Measurements from ENCODE around the gene PROX2. TPM values are rescaled to one million over a fixed set of nuclear protein-coding genes. Genes with fewer than 3 reads are reported as not detected.

The PROX2 gene
- total RNA-seq, 1 donor from 2014 or later, result 0.06 TPM

GRCh38 chr14:74843653-74844052 lies 32.3 kb downstream of the PROX2 start:
- DNase-seq (ENCODE audit: low spot score), result peak; percentile 34

GRCh38 chr14:74841230-74842207 lies 34.4 kb downstream of the PROX2 start:
- no peak for DNase-seq (ENCODE audit: low spot score)

DNA sequence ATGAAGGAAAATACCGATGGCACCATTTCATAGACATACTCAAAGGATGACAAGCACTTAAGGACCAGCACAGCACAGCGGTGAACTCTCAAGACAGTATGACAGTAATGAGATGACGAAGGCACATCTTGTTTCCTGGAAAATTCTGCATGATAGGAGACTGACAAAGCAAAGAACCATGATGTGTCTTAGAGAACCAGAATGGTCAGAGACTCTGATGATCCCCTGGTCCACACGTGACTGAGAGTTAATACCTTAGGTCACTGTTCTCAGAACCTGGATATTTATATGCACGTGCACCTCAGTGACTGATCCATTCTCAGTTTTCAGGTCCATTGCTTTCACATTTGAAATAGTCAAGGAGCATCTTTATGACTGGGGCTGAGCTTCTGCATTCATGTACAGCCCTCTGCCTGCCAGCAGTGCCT lies 35.3 kb downstream of the PROX2 start:
- no peak for DNase-seq (ENCODE audit: low spot score)

DNA sequence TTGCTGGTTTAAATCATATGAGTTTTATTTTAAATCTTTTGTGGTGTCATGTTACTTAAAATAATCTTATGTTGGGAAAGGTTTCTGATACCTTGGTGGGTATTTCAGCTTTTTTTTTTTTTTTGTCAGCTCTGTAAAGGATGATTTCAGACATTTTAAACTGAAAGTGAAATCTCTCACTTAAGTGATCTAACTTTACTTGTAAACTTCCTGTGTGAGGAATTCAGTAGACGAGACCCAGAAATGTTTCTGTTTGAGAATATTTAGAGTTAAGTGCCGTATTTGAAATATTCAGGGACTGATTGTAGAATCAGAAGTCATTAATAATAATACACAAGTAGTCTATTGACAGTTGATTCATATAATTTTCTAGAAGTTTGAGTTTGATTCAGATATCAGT lies 37.8 kb downstream of the PROX2 start:
- DNase-seq (ENCODE audit: low spot score), result no peak

DNA sequence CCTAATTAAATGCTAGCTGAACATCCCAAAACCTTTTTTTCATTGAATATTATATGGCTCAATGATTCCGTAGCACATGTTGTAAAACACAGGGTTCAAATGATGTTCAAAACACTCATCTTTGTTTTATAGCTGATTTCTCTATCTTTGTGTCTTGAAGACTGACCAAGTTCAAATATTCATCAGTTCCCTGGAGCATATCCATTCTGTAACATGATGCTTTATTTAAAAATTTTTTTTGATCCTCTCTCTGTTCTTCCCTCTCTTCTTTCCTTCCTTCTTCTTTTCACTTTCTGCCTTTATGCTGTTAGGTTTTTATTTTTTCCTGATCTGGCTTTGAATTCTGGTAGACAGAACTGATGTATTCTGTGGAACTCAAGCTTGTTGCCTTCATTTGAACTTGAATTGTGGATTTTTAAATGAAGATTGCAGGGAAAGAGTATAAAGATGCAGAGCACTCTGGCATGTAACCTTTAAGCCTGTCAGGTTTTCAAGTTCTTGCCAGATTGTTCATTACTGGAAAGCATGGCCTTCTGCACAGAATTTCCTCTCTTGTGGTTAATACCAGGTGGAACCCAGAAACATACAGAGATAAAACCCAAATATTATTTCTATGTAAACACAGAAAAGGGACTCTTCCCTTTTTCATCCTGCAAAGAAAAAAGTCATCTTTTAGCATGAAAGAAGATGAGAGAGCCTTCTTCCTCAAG lies 39.5 kb downstream of the PROX2 start:
- DNase-seq (ENCODE audit: low spot score), result no peak

DNA sequence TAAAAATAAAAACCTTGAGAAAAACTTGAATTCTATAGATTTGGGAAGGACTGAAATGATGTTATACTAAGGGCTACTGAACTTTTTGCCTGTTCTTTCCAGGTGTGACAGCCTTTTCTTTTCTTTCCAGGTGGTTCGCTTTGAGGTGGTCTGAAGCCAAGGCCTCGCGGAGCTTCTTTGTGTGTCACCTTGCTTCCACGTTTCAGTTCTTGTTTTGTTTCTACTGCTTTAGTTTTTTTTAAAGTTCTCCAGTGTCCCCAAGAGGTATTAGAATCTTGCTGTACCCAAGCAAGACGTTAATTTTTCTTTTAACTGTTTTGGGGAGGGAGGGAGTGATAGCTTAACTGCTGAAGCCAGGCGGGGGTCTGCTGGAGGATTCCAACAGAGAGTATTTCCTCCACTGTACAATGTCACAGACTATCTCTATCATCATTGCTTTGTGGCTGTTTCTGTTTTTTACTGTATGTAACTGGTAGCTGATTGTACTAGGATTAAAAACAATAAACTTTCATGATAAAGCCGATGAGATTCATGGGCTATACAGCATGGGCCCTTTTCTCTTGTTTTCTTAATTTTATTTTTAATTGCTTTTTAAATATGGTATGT lies 40.2 kb downstream of the PROX2 start:
- no peak for DNase-seq (ENCODE audit: low spot score)

DNA sequence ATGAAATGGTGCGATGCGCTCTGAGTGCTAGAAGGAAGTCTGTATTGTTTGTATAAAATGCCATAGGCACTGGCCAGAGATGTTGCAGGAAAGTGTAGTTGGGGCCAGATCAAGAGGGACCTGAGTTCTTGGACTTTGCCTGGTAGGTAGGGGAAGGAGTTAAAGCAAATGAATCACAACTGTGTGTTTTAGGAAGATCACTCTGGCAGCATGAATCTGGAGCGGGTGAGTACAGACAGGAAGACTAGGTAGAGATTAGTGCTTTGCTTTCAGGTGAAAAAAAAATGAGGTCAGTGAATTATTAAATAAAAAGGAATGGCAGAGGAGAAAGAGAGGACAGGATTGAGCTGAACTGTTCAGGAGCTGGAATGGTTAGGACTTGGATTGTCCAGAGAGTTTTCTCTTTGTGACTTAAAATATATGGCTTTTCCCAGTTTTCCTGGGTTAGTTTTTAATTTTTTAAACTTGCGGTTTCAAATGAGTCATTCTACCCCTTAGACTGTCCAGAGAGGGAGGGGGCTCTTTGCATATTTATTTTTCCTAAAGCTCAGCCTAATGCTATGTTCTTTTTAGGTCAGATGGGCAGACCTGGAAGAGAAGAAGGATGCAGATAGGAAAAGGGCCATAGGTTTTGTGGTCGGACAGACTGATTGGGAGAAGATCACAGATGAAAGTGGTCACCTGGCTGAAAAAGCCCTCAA lies 41.1 kb downstream of the PROX2 start:
- no peak for DNase-seq (ENCODE audit: low spot score)

DNA sequence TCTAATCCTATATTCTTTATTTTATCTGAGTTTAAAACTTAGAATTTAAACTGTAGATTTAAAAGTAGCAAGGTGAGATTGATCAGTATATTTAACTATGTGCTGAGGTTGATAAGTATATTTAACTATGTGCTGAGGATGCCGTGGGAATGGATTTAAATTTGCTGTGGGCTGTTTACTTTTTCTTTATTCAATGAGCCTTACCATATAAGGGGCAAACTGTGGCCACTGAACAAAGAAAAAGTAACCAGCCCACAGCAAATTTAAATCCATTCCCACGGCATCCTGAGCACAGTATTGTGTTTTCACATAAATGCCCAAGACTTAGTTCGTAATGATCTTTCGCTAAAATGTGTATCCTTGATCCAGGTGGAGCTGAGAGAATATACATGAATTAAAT lies 43.1 kb downstream of the PROX2 start:
- no peak for DNase-seq (ENCODE audit: low spot score)

GRCh38 chr14:74829251-74829650 lies 46.7 kb downstream of the PROX2 start:
- no peak for DNase-seq (ENCODE audit: low spot score)

DNA sequence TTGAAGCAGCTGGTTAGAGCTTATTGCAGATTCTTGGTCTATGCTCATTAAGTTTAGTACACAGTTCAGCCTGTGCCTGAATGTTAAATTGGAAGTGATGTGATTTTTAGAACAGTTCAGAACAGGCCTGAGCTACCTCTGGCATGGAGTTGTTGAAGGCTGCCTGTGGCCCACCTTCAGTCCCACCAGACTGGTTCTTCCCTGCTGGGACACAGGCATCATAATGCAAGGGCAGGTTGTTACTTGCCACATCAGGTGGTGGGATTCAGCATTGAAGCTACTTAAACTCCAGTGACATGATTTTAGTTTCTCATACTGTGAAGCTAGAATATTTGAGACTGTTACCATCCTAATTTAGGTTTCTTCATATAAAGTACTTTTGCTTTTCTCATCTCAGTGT lies 49.4 kb downstream of the PROX2 start:
- DNase-seq (ENCODE audit: low spot score), result no peak

Other genes starting within 250 kb of the PROX2 start
- gene AREL1, start 163.1 kb downstream of the PROX2 start, total RNA-seq, result 34.3 TPM
- gene FCF1, start 163.0 kb downstream of the PROX2 start, total RNA-seq, result 37.3 TPM
- gene YLPM1, start 112.8 kb downstream of the PROX2 start, total RNA-seq, result 55.4 TPM
- 95.6 TPM for gene DLST, start 5.8 kb upstream of the PROX2 start, total RNA-seq
- gene RPS6KL1, start 47.1 kb upstream of the PROX2 start, total RNA-seq, result 18.6 TPM
- gene PGF, start 79.5 kb upstream of the PROX2 start, total RNA-seq, result 4.6 TPM
- gene EIF2B2, start 126.8 kb upstream of the PROX2 start, total RNA-seq, result 51.7 TPM
- 33.2 TPM for gene MLH3, start 175.3 kb upstream of the PROX2 start, total RNA-seq
- 16.5 TPM for gene ACYP1, start 187.9 kb upstream of the PROX2 start, total RNA-seq
- gene ZC2HC1C, start 193.5 kb upstream of the PROX2 start, total RNA-seq, result 3.9 TPM